ENCODE results near the gene IRF6. TPM values are rescaled to one million over a fixed set of nuclear protein-coding genes. Genes with fewer than 3 reads are reported as not detected.

Gene IRF6
- total RNA-seq, 4 donors from 2014 or later, result 0.46 to 1.2 (median 0.75) TPM

DNA sequence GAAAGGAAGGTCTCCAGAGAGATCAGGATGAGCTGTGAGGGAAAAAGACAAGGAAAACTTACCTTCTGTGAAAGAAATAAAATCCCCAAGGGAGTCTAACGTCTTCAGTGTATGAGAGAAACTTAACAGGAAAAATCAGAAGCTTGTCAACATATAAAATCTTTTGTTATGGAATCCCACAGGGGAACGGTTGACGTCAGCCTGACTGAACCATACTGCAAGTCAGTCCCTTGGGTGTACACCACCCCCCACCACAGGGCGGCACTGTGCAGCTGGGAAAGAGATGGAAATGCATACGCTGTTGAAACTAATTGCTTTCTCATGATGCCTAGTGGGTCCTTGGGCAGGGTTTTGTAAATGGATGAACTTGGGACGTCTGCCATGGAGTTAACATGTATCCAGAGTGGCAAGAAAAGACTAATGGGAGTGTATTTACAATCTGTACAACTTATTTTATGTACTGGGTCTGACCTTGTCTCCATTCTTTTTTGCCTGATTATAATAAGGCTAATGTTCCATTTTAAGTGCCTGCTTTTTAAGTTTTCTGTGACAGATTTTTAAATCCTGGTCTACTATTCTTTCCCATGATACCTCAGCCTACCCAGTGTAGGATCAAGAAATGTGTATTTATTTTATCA lies 44.5 kb upstream of the IRF6 start:
- H3K4me1 ChIP-seq, result no peaks in the 10 kb centered on the region

DNA sequence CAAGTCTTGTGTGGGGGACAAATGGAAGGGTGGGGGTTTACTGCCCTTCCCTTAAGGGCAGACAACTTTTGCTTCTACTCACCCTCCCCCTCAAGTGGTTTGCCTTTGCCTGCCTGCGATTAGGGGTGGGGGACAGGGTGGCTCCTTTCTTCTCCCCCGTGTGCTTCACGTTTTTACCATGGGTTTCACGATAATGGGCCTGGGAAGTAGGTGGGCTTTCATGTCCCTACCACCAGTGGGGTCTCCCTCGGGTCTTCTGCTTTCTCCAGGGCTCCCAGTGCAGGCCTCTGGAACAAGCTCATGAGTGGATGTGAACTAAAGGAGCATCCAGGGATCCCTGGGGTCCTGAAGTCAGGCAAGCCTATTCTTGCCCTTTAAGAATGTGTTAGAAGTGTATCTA lies 43.4 kb upstream of the IRF6 start:
- Histone ChIP-seq H3K4me3 (no peak overlapping the region), H3K27ac (replicated peaks in 1 of 4) (no peak overlapping the region), H3K36me3 (peaks cover 32 to 96% (median 62%) of the 10 kb centered on the region in 4 donors), H3K4me1 (no peaks in the 10 kb centered on the region), H3K9me3 (no peaks in the 10 kb centered on the region), H3K27me3 (no peaks in the 10 kb centered on the region)
- TF ChIP-seq EP300 (IDR thresholded peaks at IDR 0.05) (no peak), POLR2A (IDR thresholded peaks at IDR 0.05; ENCODE audit: low read depth) (no peak), POLR2AphosphoS5 (IDR thresholded peaks at IDR 0.05) (no peak)
- TF ChIP-seq, protein P1, sequence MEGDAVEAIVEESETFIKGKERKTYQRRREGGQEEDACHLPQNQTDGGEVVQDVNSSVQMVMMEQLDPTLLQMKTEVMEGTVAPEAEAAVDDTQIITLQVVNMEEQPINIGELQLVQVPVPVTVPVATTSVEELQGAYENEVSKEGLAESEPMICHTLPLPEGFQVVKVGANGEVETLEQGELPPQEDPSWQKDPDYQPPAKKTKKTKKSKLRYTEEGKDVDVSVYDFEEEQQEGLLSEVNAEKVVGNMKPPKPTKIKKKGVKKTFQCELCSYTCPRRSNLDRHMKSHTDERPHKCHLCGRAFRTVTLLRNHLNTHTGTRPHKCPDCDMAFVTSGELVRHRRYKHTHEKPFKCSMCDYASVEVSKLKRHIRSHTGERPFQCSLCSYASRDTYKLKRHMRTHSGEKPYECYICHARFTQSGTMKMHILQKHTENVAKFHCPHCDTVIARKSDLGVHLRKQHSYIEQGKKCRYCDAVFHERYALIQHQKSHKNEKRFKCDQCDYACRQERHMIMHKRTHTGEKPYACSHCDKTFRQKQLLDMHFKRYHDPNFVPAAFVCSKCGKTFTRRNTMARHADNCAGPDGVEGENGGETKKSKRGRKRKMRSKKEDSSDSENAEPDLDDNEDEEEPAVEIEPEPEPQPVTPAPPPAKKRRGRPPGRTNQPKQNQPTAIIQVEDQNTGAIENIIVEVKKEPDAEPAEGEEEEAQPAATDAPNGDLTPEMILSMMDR (IDR thresholded peaks at IDR 0.05), result no peak
- intact Hi-C loops (cut with DNase I), result no loop called here
- WGBS, result 87% methylated on average over 5 of the region's 5 CpGs
- peak; percentile 62 for DNase-seq (ENCODE audit: extremely low spot score)

More for the DNA sequence above, 44.5 kb upstream of the IRF6 start:
- intact Hi-C loops (cut with DNase I), result no loop called here
- no peak for TF ChIP-seq POLR2A (IDR thresholded peaks at IDR 0.05; ENCODE audit: low read depth)
- TF ChIP-seq, protein P1 (IDR thresholded peaks at IDR 0.05), result peak; percentile 22 to 49 (median 27)
- Histone ChIP-seq H3K36me3 (peaks cover 24 to 96% (median 65%) of the 10 kb centered on the region in 4 donors), H3K9me3 (no peaks in the 10 kb centered on the region), H3K4me3 (no peak overlapping the region), H3K27me3 (no peaks in the 10 kb centered on the region), H3K27ac (replicated peaks in 1 of 4) (no peak overlapping the region)
- peak; percentile 68 for DNase-seq (ENCODE audit: extremely low spot score)
- 51% methylated on average over 6 of the region's 6 CpGs for WGBS

DNA sequence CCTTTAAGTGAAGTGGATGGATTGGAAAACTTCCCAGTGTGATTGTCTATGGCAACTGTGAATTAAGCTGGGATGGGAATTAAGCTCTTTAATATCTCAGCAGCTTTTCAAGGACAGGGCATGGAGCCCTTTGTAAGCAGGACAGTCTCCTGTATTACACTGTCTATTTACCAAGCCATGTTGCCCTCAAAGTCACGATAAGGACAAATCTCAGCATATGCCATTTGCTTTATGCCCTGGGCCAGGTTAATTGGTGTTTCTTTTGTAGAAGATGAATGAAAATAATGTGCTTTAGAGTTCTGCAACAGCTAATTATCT lies 39.4 kb upstream of the IRF6 start:
- intact Hi-C loops (cut with DNase I), result no loop called here
- Histone ChIP-seq H3K27me3 (no peaks in the 10 kb centered on the region), H3K4me1 (peaks cover 0 to 7% (median 0%) of the 10 kb centered on the region in 4 donors), H3K4me3 (no peak overlapping the region), H3K36me3 (peaks cover 41 to 97% (median 64%) of the 10 kb centered on the region in 4 donors), H3K9me3 (no peaks in the 10 kb centered on the region), H3K27ac (replicated peaks in 1 of 4) (no peak overlapping the region)
- DNase-seq (ENCODE audit: extremely low spot score), result peak; percentile 66
- TF ChIP-seq, protein P1 (IDR thresholded peaks at IDR 0.05), result no peak
- no peak for TF ChIP-seq EP300 (IDR thresholded peaks at IDR 0.05)
- no peak for TF ChIP-seq POLR2AphosphoS5 (IDR thresholded peaks at IDR 0.05)
- no peak for TF ChIP-seq POLR2A (IDR thresholded peaks at IDR 0.05; ENCODE audit: low read depth)
- 85% methylated on average over 1 of the region's 1 CpG for WGBS

DNA sequence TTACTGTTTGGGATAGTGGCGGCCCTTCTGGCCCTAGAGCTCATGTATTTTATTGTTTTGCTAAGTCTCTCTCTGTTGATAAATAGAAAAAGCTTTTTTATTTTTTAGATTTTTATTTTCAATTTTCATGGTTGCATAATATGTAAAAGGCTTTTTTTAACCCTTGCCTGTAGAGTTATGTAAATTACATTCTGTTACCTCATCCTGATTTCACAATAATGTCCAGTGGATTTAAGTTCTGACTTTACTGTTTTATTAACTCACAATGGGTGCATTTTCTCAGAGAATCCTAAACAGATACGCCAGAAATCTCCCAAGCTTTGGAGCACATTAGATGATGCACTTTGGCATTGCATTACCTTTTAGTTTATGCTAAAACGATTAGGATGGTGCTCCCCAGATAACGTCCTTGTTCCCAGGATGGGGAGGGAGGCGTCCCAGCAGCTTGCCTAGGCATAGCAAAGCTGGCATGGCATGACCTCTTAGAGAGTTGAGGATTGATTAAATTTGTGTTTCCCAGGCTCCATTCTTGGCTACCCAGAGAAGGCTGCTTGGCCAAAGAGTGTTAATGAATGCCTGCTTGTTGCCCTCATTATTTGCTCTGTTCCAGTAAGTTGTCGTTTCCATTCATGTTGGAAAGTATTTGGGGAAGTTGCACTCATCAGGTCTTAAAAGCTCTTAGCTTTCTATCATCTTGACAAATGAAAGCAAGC lies 38.9 kb upstream of the IRF6 start:
- peaks cover 45 to 97% (median 67%) of the 10 kb centered on the region in 4 donors for H3K36me3 ChIP-seq
- 77% methylated on average over 6 of the region's 6 CpGs for WGBS

More for the DNA sequence above, 38.9 kb upstream of the IRF6 start:
- intact Hi-C loops (cut with DNase I), result no loop called here
- H3K4me1 ChIP-seq, result peaks cover 0 to 12% (median 0%) of the 10 kb centered on the region in 4 donors
- H3K27ac ChIP-seq (replicated peaks in 1 of 4), result no peak overlapping the region
- DNase-seq (ENCODE audit: extremely low spot score), result peak; percentile 50
- TF ChIP-seq EP300 (IDR thresholded peaks at IDR 0.05) (no peak), POLR2A (IDR thresholded peaks at IDR 0.05; ENCODE audit: low read depth) (no peak), POLR2AphosphoS5 (IDR thresholded peaks at IDR 0.05) (no peak)
- TF ChIP-seq, protein P1 (IDR thresholded peaks at IDR 0.05), result no peak
- no peaks in the 10 kb centered on the region for H3K27me3 ChIP-seq
- H3K9me3 ChIP-seq, result no peaks in the 10 kb centered on the region
- H3K4me3 ChIP-seq, result no peak overlapping the region
